Psoas muscle (tissue), 8 donors: ENCODE measurements around the gene GORASP1. TPM values are rescaled to one million over a fixed set of nuclear protein-coding genes. Genes with fewer than 3 reads are reported as not detected.

Experiments
- ATAC-seq, 4 donors: fragments of 200-7000 bp; cut with Tn5 transposase; one replicate each; pipeline ENCODE4 v1.9.1; 2020; ENCODE audit warnings: moderate library complexity in 3 of 4, mild to moderate bottlenecking in 2 of 4
- DNase-seq, 2 donors: peaks; one replicate each; pipeline ENCODE4 v3.0.0-alpha.2; 2020
- H3K27ac ChIP-seq: fragments of 200-600 bp; one replicate; pipeline ENCODE4 v1.8.0; 2022
- H3K27me3 ChIP-seq, 3 donors: fragments of 200-600 bp in 1 of 3; one replicate each; pipeline versions ENCODE4 v1.6.1 to v1.8.0; 2013 to 2022; ENCODE audit warnings: low read length in 2 of 3, mild to moderate bottlenecking in 2 of 3, moderate library complexity in 1 of 3; ENCODE audit not compliant: insufficient read depth in 3 of 3
- H3K36me3 ChIP-seq, 2 donors: fragments of 200-600 bp in 1 of 2; one replicate each; pipeline versions ENCODE4 v1.6.1 to v1.8.0; 2013 to 2022; ENCODE audit warnings: low read depth in 1 of 2, mild to moderate bottlenecking in 1 of 2, moderate library complexity in 1 of 2; ENCODE audit not compliant: insufficient read depth in 1 of 2
- H3K4me1 ChIP-seq: fragments of 200-600 bp; one replicate; pipeline ENCODE4 v1.8.0; 2022
- H3K4me3 ChIP-seq: fragments of 200-600 bp; one replicate; pipeline ENCODE4 v1.8.0; 2022; ENCODE audit warnings: mild to moderate bottlenecking
- H3K9me3 ChIP-seq: fragments of 200-600 bp; one replicate; pipeline ENCODE4 v1.8.0; 2022
- CTCF ChIP-seq: fragments of 200-600 bp; IDR thresholded peaks from one replicate; pipeline ENCODE4 v1.8.0; 2022; ENCODE audit warnings: antibody characterized with exemption
- WGBS, 3 donors: extraction: QIAGEN DNeasy Blood & Tissue Kit; methylation state at CpG; one replicate each; pipeline versions ENCODE4 v1.1.6 to v1.1.7; 2013; 5-methylcytosine and 5-hydroxymethylcytosine counted together
- intact Hi-C, 2 donors: fragments of 100-400 bp; cut with DNase I; formaldehyde crosslinking; loops; one replicate each; pipeline versions ENCODE4 v1.11.0 to v1.14.2; 2022
- polyA plus RNA-seq, 3 donors: library from polyadenylated mRNA; stranded (reverse); fragments of 200-250 nt; gene quantifications; one replicate each; pipeline ENCODE4 v1.2.3, GENCODE V29; 2013
- total RNA-seq, 4 donors: library from RNA; stranded (reverse); fragmentation: NEBNext Ultra II Directional in 2 of 4; extraction: Animal tissue kit (Norgen Biotek cat#: 25700) in 2 of 4; gene quantifications; one replicate each; pipeline versions ENCODE4 v1.2.1 to v1.2.4, GENCODE V29; 2021 to 2023
- donor health status: healthy with polysubstance abuse.
- donor health status: DM: no; HTN: no; CAD: no; lungs with moderate emphysema.
- donor health status: Bipolar disorder and iron deficiency.
- donor health status: healthy.
- donor health status: DM: yes; HTN: yes; CAD: no.
- donor health status: DM: no; HTN: no; CAD: no.
- donor health status: DM: no; HTN: no; CAD: no.
- donor health status: DM: yes; HTN: yes; CAD: no.

GORASP1 gene
- total and polyA plus RNA-seq, 7 donors: 27.3 to 46.7 (median 37.3) TPM

GRCh38 chr3:39150803-39151631 is 43.6 kb upstream of the GORASP1 start:
- peak; percentile 22 to 30 (median 28) for ATAC-seq
- DNase-seq: peak; percentile 92
- Histone ChIP-seq H3K9me3 (no peaks in the 10 kb centered on the region), H3K27ac (peak overlapping the region; percentile 99), H3K4me3 (peak overlapping the region; percentile 93), H3K27me3 (no peaks in the 10 kb centered on the region), H3K36me3 (peaks cover 0 to 5% of the 10 kb centered on the region in 2 donors), H3K4me1 (peaks cover 63% of the 10 kb centered on the region)
- TF ChIP-seq CTCF: no peak
- WGBS, 3 donors: 14 to 32% (median 19%) methylated on average over 8 to 9 of the region's 9 CpGs
- intact Hi-C loops: loop anchor here in 1 of 2 donors (1.0 kb wide), 1 partner anchor 41 kb away; the partner anchor contains the start of gene XIRP1

GRCh38 chr3:39150148-39150802 is 42.8 kb upstream of the GORASP1 start:
- DNase-seq (no peak), ATAC-seq (peak in 3 of 4 donors; percentile 2 to 15 (median 9))
- peaks cover 66% of the 10 kb centered on the region for H3K4me1 ChIP-seq
- peak overlapping the region; percentile 93 for H3K4me3 ChIP-seq
- no peaks in the 10 kb centered on the region for H3K27me3 ChIP-seq
- TF ChIP-seq CTCF: peak; percentile 23
- 11 to 24% (median 13%) methylated on average over 5 of the region's 5 CpGs for WGBS, 3 donors
- intact Hi-C loops: no loop called here
- peaks cover 0 to 12% of the 10 kb centered on the region in 2 donors for H3K36me3 ChIP-seq
- H3K9me3 ChIP-seq: no peaks in the 10 kb centered on the region
- peak overlapping the region; percentile 99 for H3K27ac ChIP-seq

GRCh38 chr3:39149498-39150147 is 42.2 kb upstream of the GORASP1 start:
- H3K4me3 ChIP-seq: peak overlapping the region; percentile 93
- no peaks in the 10 kb centered on the region for H3K27me3 ChIP-seq
- DNase-seq (no peak), ATAC-seq (no peak)
- no peak for TF ChIP-seq CTCF
- H3K4me1 ChIP-seq: peaks cover 66% of the 10 kb centered on the region
- 62 to 77% (median 62%) methylated on average over 3 of the region's 3 CpGs for WGBS, 3 donors
- no peaks in the 10 kb centered on the region for H3K9me3 ChIP-seq
- peak overlapping the region; percentile 99 for H3K27ac ChIP-seq
- intact Hi-C loops: loop anchor here in 1 of 2 donors (5.0 kb wide), 1 partner anchor 42 kb away; the partner anchor contains the start of genes GORASP1 and TTC21A
- peaks cover 0 to 19% of the 10 kb centered on the region in 2 donors for H3K36me3 ChIP-seq

- WGBS, 3 donors: 70 to 83% (median 72%) methylated on average over 4 of the region's 4 CpGs
- intact Hi-C loops: loop anchor here in 1 of 2 donors (5.0 kb wide), 1 partner anchor 42 kb away; the partner anchor contains the start of genes GORASP1 and TTC21A
- H3K4me3 ChIP-seq: peak overlapping the region; percentile 93
- DNase-seq (no peak), ATAC-seq (no peak)
- H3K4me1 ChIP-seq: peaks cover 68% of the 10 kb centered on the region
- H3K27ac ChIP-seq: peak overlapping the region; percentile 99
- TF ChIP-seq CTCF: no peak
- H3K27me3 ChIP-seq: no peaks in the 10 kb centered on the region
- H3K9me3 ChIP-seq: no peaks in the 10 kb centered on the region
- H3K36me3 ChIP-seq: peaks cover 0 to 24% of the 10 kb centered on the region in 2 donors
Measured at GRCh38 chr3:39149059-39149455, 41.6 kb upstream of the GORASP1 start.
